CD4-positive, alpha-beta T cell treated with Interleukin-4 for 4 hours (primary cell): ENCODE data around the gene NAIF1.
A peak's percentile ranks its signal among the peaks of the same experiment; 100 is the strongest.
"Not testable (repeated sequence)": the region's sequence is repeated elsewhere in the genome, so short reads cannot be mapped to it uniquely, and the experiment has no call there.

ENCODE experiments used
- DNase-seq: peaks from one replicate; pipeline ENCODE4 v3.0.0-alpha.2; 2020

Gene NAIF1

GRCh38 chr9:128084746-128085145, 17.6 kb upstream of the NAIF1 start:
- no peak for DNase-seq

GRCh38 chr9:128082151-128082550, 15.0 kb upstream of the NAIF1 start:
- no peak for DNase-seq

- DNase-seq: no peak
Observed at GRCh38 chr9:128081056-128081455, 13.9 kb upstream of the NAIF1 start.

DNA sequence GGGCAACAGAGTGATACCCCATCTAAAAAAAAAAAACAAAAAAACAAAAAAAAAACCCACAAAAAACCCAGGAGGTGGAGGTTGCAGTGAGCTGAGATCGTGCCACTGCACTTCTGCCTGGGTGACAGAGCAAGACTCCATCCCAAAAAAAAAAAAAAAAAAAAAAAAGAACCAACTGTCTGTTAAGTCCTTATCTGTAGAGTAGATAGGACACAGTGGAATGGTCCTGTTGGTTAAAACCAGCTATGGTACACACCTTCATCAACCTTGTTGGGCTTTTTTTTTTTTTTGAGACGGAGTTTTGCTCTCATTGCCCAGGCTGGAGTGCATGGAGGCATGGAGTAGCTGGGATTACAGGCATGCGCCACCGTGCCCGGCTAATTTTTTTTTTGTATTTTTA, 13.1 kb upstream of the NAIF1 start:
- no peak for DNase-seq

DNA sequence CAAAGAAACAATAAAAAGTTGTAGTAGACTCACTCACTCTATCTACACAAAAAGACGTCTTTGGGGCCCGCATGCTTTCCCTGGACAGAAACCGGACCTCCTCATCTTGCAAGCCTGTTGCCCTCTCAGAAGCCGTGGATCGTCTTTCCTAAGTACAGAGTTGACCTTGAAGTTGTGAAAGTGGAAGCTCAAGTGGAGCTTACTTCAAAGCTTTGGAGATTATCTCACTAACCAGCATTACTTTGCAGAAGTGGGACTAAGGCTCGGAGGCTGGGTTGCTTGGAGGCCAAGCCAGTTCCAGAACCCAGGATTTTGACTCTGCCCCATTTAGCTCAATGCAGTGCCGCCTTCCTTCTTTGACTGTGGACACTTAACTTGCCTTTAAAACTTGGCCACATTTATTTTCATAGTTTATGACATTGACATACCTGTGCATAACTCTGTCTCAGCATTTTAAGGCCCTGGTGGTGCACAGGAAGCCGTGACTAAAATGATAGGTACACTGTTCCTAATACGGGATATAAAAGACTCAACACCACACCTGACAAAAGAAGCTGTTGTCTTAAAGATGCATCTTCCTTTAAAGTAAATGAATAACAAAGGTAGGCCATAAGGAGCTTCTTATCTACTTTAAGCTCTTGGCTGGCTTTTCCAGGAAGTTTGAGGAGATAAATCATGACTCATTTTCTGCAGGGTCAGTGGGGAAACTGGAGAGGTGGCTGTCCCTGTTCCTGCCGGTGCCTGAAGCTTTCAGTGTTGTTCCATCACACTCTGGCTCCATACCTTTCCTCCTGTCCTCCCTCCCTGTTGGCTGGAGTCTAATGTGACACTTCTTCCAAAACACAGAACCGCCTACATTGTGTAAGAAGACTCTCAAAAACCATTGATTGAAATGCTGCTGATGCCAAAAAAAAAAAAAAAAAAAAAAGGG, 11.6 kb upstream of the NAIF1 start:
- DNase-seq: no peak

GRCh38 chr9:128077847-128078503, 10.9 kb upstream of the NAIF1 start:
- no peak for DNase-seq

- DNase-seq: no peak
Observed at GRCh38 chr9:128073253-128073886, 6.2 kb upstream of the NAIF1 start.

DNA sequence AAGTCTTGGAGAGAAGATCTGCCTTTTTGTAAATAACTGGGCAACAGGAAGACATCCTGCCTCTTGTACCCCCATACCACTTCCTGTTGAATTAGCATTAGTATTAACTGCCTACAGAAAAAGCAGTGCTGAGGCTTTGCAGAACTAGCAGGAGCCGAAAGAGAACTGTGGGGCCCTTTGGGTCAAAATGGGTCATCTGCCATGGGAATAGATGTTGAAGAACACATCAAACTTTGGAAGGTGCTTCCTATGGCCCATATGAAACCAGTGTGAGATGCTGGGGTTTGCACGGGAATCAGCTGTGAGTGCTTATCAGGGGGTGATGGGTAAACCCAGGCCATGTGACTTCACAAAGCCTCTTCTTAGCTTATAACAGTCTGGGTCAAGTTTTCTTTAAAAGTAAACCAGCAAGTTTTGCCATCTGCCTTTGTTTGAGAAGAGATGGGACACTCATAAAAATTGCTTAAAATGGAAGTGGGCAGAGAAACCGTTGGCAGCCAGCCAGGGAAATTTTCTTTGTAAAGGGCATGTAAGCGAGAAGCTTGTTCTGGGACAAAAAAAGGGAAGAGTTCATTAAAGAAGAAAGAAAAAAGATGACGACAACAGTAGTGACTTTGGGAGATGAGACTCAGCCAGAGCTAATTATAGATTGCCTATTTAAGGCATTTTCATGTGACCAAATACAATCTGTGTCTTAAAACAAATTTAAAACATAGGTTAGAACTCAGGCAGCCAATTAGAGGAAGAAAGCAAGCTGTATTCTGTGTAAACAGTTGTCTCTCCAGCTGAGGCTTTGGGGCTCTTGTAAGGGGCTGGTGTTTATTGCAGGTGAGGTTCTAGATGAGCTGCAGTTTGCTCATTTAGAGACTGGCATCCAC, 5.3 kb upstream of the NAIF1 start:
- peak; percentile 69 for DNase-seq

GRCh38 chr9:128071475-128071874, 4.4 kb upstream of the NAIF1 start:
- not testable (repeated sequence) for DNase-seq

- no peak for DNase-seq
Observed at GRCh38 chr9:128070874-128071273, 3.8 kb upstream of the NAIF1 start.

- DNase-seq: no peak
Observed at GRCh38 chr9:128068386-128069205, 1.5 kb upstream of the NAIF1 start.

GRCh38 chr9:128067645-128068385, 695 bp upstream of the NAIF1 start, which contains the start of gene SLC25A25:
Gene SLC25A25, plus strand, starts transcription at chr9:128068232. Its CDS starts 88 bp downstream, at chr9:128068320.
- DNase-seq: peak; percentile 99

GRCh38 chr9:128065907-128066712, 1.0 kb downstream of the NAIF1 start:
- DNase-seq: no peak

- DNase-seq: no peak
Observed at GRCh38 chr9:128062846-128063831, 4.0 kb downstream of the NAIF1 start.

DNA sequence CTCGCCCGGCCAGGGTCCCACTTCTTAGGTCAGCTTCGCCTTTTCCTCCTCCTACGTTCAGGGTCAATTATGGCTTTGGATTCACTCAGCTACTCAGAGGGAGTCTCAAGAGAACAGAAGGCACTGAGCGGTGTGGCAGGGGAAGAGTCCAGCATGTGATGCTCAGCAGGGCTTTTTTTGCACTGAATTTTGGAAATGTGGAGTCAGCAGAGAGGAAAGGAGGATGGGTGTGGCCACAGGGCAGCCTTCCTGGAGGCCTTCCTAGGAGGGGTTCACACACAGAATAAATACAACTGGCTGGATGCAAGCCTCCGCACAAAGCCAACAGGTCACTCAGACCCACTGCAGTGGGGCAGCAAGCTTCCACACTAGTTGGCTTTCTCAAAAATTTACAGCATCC, 4.8 kb downstream of the NAIF1 start:
- no peak for DNase-seq

DNA sequence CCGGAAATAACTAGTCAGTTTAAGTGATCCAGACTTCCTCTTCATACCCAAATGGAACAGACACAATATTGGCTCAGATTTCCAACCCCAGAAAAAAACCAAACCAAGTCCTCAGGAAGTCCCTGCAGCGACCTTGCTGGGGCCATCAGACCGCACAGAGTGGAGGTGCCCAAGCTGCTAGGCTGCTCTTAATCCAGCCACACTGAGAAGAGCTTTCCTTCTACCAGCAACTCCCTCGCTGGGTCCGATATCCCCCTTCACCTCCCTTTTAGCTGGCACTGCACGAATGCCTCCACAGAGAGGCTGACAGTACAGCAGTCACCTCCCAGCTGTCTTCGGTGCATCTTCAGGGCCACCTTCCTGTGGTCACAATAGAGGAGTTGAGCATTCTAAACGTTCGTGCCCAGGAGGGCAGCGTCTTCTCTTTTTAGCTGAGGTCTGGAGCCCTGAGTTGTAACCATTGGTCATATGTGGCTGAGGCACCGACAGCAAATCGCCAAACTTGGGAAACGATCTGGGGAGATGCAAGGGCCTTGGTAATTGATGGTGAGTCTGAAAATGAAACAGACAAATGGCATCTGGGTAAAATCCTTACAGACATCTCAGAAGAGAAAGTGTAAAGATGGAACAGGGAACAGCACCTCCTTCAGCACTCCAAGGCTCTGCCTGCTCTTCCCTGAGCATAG, 5.7 kb downstream of the NAIF1 start:
- DNase-seq: no peak

DNA sequence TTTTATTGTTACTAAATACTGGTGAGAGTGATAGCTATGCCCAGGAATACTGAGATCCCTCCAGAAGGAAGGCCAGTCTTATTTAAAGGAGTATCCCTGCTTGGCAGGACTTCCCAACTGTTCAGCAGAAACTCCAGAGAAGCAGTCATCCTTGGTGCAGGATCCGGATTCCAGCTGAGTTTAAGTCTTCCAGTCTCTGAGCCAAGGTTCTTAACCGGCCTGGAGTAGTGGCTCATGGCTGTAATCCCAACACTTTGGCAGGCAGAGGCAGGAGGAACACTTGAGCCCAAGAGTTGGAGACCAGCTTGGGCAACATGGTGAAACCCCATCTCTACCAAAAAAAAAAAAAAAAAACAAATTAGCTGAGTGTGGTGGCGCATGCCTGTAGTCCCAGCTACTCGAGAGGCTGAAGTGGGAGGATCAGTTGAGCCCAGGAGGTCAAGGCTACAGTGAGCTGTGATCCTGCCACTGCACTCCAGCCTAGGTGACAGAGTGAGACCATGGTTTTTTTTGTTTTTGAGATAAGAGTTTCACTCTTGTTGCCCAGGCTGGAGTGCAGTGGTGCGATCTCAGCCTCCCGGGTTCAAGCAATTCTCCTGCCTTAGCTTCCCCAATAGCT, 7.6 kb downstream of the NAIF1 start:
- DNase-seq: no peak
